GM12891 (cell line): ENCODE data around the gene USP46. TPM values are rescaled to one million over a fixed set of nuclear protein-coding genes. Genes with fewer than 3 reads are reported as not detected.

Experiments used
- DNase-seq: peaks from one replicate; pipeline ENCODE4 v3.0.0; 2011; ENCODE audit warnings: low spot score; ENCODE audit not compliant: insufficient read length
- FAIRE-seq: peaks from 2 replicates; lab custom pipeline; 2011; peaks lifted over from hg19 to GRCh38; lab: Jason Lieb, UNC
- PAX5 ChIP-seq: IDR thresholded peaks from 2 replicates; pipeline ENCODE4 v1.6.1; 2011; ENCODE audit warnings: low read length, moderate library complexity, mild to moderate bottlenecking; ENCODE audit not compliant: insufficient read depth, severe bottlenecking
- POLR2A ChIP-seq: IDR thresholded peaks from 2 replicates; pipeline ENCODE4 v1.6.1; 2011; ENCODE audit warnings: low read depth, low read length, control low read depth
- POLR2AphosphoS5 ChIP-seq: IDR thresholded peaks from 2 replicates; pipeline ENCODE4 v1.6.1; 2011; ENCODE audit warnings: low read depth, low read length, control low read depth
- POU2F2 ChIP-seq: IDR thresholded peaks from 2 replicates; pipeline ENCODE4 v1.6.1; 2011; ENCODE audit warnings: low read depth, mild to moderate bottlenecking, control low read depth, low read length, moderate library complexity
- SPI1 ChIP-seq: IDR thresholded peaks from 2 replicates; pipeline ENCODE4 v1.6.1; 2011; ENCODE audit warnings: low read depth, low read length, control low read depth
- TAF1 ChIP-seq: IDR thresholded peaks from 2 replicates; pipeline ENCODE4 v1.6.1; 2011; ENCODE audit warnings: low read depth, low read length, control low read depth
- polyA plus RNA-seq: library from polyadenylated mRNA; unstranded; fragments of >200 nt; gene quantifications from one replicate; pipeline ENCODE4 v1.2.1, GENCODE V29; 2012; ENCODE audit warnings: low read depth, missing spikeins, inconsistent platforms; ENCODE audit not compliant: missing spikeins

The USP46 gene, protein sequence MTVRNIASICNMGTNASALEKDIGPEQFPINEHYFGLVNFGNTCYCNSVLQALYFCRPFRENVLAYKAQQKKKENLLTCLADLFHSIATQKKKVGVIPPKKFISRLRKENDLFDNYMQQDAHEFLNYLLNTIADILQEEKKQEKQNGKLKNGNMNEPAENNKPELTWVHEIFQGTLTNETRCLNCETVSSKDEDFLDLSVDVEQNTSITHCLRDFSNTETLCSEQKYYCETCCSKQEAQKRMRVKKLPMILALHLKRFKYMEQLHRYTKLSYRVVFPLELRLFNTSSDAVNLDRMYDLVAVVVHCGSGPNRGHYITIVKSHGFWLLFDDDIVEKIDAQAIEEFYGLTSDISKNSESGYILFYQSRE
- 5.3 TPM for polyA plus RNA-seq

DNA sequence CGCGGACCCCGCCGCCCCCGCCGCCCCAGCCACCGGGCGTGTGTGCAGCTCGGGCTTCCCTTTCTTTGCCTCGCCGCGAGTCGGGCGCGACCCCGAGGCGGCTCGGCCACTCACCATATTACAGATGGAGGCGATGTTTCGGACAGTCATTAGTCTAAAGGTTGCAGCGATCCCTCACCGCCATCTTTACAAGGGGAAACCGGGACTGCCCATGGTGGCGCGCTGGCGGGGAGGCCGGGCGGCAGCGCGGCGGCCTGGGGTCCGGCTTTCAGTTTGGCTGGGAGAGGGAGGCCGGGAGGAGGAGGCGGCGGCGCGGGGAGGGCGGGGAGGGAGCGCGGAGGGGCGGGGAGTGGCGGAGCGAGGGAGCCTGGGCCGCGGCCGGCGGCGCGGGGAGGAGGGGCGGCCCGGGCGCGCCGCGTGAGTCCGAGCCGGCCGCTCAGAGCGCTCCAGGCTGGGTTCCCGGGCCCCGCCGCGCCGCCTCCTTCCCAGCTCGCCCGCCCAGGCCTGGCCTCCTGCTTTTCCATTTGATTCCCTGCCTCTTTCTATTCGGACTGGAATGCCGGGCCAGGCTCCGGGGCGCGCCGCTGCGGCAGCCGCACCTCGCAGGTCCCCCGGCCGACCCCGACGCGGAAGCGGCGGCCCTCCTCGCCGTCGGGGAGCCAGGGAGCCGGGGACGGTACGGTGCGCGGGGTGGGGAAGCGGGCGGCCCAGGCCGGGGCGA is at the start of gene USP46:
TSS of gene USP46 (minus strand) at position 301 of the 721 bp plus-strand sequence. CDS start at position 150, 151 bp downstream.
- peak; percentile 74 for FAIRE-seq
- TF ChIP-seq TAF1, result peak; percentile 28; the same call in 1 of the 2 replicates
- no peak for TF ChIP-seq PAX5
- peak; percentile 55 for TF ChIP-seq POLR2A
- no peak for TF ChIP-seq POU2F2
- no peak for TF ChIP-seq SPI1
- peak; percentile 48; the same call in 1 of the 2 replicates for TF ChIP-seq POLR2AphosphoS5

DNA sequence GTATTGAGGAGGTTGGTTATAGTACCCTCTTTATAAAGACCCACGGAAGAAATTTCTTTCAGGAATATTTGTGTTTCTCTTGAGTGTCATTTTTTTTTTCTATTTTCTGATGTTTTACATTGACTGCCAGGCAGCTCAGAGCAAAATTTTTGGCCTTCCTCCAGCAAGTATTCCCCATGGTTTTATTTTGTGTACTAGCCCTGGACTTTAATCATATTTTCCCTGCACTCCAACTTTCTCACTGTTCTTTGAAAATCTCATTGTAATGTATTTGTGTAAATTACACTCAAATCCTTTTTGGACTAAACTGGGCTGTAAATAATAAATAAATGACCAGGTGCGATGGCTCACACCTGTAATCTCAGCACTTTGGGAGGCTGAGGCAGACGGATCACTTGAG is 45.6 kb upstream of the USP46 start:
- FAIRE-seq (no peak), DNase-seq (no peak)
- TF ChIP-seq POLR2AphosphoS5 (no peak), POU2F2 (no peak), TAF1 (no peak), POLR2A (no peak), PAX5 (no peak)

More for the DNA sequence above, at the start of gene USP46:
- DNase-seq, result peak; percentile 83

DNA sequence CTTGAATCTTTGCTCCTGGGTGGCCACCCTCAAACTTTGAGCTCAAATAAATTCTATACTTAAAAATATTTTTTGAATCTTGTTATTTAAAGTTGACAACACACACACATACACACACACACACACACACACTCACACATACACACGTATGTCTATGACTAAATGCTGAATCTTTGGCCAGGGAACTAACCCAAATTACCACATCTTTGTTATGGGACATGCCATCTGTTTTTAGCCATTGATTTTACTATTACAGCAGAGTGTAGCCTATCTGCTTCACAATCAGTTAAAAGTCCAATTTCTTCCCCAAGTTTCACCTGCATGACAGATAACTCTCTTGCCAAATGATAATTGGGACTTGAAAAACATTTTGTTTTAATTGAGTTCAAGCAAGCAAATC is 45.0 kb upstream of the USP46 start:
- FAIRE-seq, result peak; percentile 33
- DNase-seq, result no peak

DNA sequence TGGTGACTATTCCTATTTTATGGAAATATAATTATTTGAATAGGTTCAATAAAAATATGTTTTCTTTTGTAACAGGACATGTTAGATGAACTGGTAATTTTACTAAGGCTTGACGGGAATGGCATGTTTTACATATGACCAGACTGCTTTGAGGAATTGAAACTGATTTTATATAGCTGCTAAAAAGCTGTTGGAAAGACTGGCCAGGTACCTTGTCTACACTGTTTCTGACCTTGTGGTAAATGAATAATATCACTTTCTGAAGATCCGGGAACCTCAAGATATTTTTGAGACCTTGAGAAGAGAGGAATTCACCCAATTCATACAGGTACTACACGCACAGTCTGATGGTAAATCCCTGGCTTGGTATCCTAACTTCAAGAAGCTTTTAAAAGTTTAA is 42.1 kb upstream of the USP46 start:
- peak; percentile 85 for FAIRE-seq
- TF ChIP-seq POU2F2, result no peak
- no peak for TF ChIP-seq PAX5
- TF ChIP-seq SPI1, result peak; percentile 96
- TF ChIP-seq POLR2AphosphoS5, result no peak
- no peak for DNase-seq

More for the DNA sequence above, 45.0 kb upstream of the USP46 start:
- TF ChIP-seq TAF1 (no peak), POU2F2 (no peak), POLR2A (no peak), SPI1 (no peak), PAX5 (no peak), POLR2AphosphoS5 (no peak)

DNA sequence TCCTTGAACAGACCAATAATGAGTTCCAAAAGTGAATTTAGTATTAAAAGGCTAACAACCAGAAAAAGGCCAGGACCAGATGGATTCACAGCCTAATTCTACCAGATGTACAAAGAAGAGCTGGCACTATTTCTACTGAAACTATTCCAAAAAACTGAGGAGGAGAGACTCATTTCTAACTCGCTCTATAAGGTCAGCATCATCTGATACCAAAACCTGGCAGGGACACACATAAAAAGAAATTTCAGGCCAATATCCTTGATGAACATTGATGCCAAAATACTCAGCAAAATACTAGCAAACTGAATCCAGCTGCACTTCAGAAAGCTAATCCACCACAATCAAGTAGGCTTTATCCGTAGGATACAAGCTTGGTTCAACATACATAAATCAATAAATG is 35.8 kb upstream of the USP46 start:
- no peak for TF ChIP-seq POU2F2
- FAIRE-seq, result no peak
- no peak for DNase-seq

DNA sequence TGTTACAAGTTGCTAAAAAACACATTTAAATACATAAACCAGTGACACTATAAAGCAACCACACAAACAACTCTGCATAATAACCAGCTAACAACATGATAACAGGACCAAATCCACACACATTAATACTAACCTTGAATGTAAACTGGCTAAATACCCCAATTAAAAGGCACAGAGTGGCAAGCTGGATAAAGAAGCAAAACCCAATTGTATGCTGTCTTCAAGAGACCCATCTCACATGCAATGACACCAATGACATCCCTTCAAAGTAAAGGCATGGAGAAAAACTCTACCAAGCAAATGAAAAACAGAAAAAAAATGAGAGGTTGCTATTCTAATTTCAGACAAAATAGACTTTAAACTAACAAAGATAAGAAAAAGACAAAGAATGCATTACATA is 34.4 kb upstream of the USP46 start:
- TF ChIP-seq POLR2A (no peak), SPI1 (no peak), TAF1 (no peak), POLR2AphosphoS5 (no peak), POU2F2 (no peak), PAX5 (no peak)
- FAIRE-seq, result no peak
- DNase-seq, result no peak

DNA sequence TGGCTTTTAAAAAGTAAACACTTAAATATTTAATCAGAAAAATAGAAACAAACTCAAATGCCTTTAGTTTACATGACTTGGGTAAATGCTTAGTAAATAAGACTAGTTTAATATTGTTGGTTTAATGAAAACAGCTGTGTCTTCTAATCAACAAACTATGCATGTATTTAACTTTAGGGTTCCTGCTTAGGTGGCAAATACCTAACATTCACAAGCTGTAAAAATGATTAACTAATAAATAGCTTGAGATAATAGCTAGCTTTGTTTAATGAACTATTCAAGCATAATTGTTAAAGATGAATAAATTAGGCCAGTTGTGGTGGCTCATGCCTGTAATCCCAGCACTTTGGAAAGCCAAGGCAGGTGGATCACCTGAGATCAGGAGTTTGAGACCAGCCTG is 30.0 kb upstream of the USP46 start:
- FAIRE-seq (no peak), DNase-seq (no peak)
- no peak for TF ChIP-seq POLR2AphosphoS5
- no peak for TF ChIP-seq POU2F2
- no peak for TF ChIP-seq PAX5
- no peak for TF ChIP-seq SPI1
- TF ChIP-seq POLR2A, result no peak
- TF ChIP-seq TAF1, result no peak

DNA sequence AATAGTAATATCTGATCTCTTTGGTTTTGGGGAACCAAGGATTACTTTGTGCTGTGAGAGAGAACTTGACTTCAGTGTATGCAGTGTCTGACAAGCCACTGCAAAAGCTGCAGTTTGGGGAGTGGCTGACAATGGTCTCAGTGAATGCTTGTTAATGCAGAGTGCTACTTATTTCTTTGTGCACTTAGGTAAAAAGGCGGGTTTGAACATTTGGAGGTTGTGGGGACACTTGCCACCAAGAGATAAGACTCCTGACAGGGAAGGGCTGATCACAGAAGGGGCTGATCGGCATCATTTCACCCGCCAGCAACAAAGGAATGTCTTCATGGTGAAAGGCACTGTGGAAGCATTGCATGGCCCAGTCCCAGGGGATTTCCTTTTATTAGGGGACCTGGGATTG is 28.6 kb upstream of the USP46 start:
- DNase-seq, result no peak
- no peak for FAIRE-seq
- no peak for TF ChIP-seq POU2F2
- no peak for TF ChIP-seq POLR2A
- no peak for TF ChIP-seq POLR2AphosphoS5
- no peak for TF ChIP-seq PAX5
- no peak for TF ChIP-seq TAF1
- no peak for TF ChIP-seq SPI1

DNA sequence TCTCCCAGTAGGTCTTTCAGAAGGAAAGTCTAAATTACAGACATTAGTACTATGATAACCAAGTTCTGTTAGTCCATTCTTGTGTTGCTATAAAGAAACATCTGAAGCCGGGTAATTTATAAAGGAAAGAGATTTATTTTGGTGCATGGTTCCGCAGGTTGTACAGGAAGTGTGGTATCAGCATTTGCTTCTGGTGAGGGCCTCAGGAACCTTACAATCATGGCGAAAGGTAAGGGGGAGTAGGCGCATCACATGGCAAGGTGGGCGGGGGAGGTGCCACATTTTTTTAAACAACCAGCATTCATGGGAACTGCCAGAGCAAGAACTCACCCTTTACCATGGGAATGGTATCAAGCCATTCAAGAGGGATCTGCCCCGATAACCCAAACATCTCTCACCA is 26.2 kb upstream of the USP46 start:
- FAIRE-seq (peak; percentile 33), DNase-seq (no peak)

More for the DNA sequence above, 26.2 kb upstream of the USP46 start:
- TF ChIP-seq POU2F2 (no peak), SPI1 (no peak), PAX5 (no peak), POLR2AphosphoS5 (no peak), TAF1 (no peak), POLR2A (no peak)
